SK-N-SH (cell line): ENCODE measurements around the gene RNU7-1. TPM values are rescaled to one million over a fixed set of nuclear protein-coding genes. Genes with fewer than 3 reads are reported as not detected.

Experiments
- CTCF ChIA-PET: fragments of 300-600, 350-600 bp; formaldehyde crosslinking; extraction: SDS; loops from one replicate; lab custom pipeline; 2021; lab: Yijun Ruan, JAX
- POLR2A ChIA-PET: fragments of 350-600 bp; sonication (Branson Sonifier 250); formaldehyde crosslinking; extraction: SDS; loops from one replicate; lab custom pipeline; 2020; ENCODE audit warnings: antibody characterized with exemption, inconsistent platforms; lab: Yijun Ruan, JAX
- DNase-seq: peaks from one replicate; pipeline ENCODE4 v3.0.0; 2012
- H2AFZ ChIP-seq: fragments of 200-600 bp; sonication (generic); 2 replicates; pipeline ENCODE4 v1.8.1; 2016; ENCODE audit warnings: antibody characterized with exemption, mild to moderate bottlenecking, low read depth
- H3F3A ChIP-seq: fragments of 200-600 bp; sonication (generic); replicated peaks from 2 replicates; pipeline ENCODE3; 2016; ENCODE audit warnings: antibody characterized with exemption, mild to moderate bottlenecking; ENCODE audit not compliant: insufficient read depth
- H3K27ac ChIP-seq, 2 experiments: fragments of 200-500 bp in 1 of 2; fragments of 200-600 bp in 1 of 2; sonication (Bioruptor generic) in 1 of 2; sonication (generic), shearing (Covaris generic) in 1 of 2; 2 replicates each; pipeline versions ENCODE4 v1.5.1 to v1.6.1; 2014 to 2016; ENCODE audit warnings: low read depth in 2 of 2, inconsistent platforms in 1 of 2, low read length in 1 of 2, mild to moderate bottlenecking in 1 of 2, mixed read lengths in 1 of 2
- H3K27me3 ChIP-seq: fragments of 200-600 bp; sonication (generic), shearing (Covaris generic); 2 replicates; pipeline ENCODE4 v1.6.1; 2016; ENCODE audit warnings: mixed run types; ENCODE audit not compliant: insufficient read depth
- H3K36me3 ChIP-seq, 2 experiments: fragments of 200-500 bp in 1 of 2; fragments of 200-600 bp in 1 of 2; sonication (Bioruptor generic) in 1 of 2; sonication (generic) in 1 of 2; replicated peaks in 1 of 2; 2 replicates each; pipeline versions ENCODE3 to v1.5.1; 2014 to 2016; ENCODE audit warnings: low read length in 1 of 2, mild to moderate bottlenecking in 1 of 2; ENCODE audit not compliant: insufficient read depth in 2 of 2, control insufficient read depth in 1 of 2
- H3K4me1 ChIP-seq, 2 experiments: fragments of 200-500 bp in 1 of 2; fragments of 200-600 bp in 1 of 2; sonication (Bioruptor generic) in 1 of 2; sonication (generic), shearing (Covaris generic) in 1 of 2; 2 replicates each; pipeline versions ENCODE4 v1.5.1 to v1.6.1; 2014 to 2016; ENCODE audit warnings: low read depth in 1 of 2, low read length in 1 of 2, mixed run types in 1 of 2; ENCODE audit not compliant: insufficient read depth in 2 of 2, control insufficient read depth in 1 of 2
- H3K4me2 ChIP-seq: fragments of 200-600 bp; sonication (generic), shearing (Covaris generic); 2 replicates; pipeline ENCODE4 v1.6.1; 2017; ENCODE audit warnings: mixed run types
- H3K4me3 ChIP-seq, 2 experiments: fragments of 200-500 bp in 1 of 2; fragments of 200-600 bp in 1 of 2; sonication (Bioruptor generic) in 1 of 2; sonication (generic), shearing (Covaris generic) in 1 of 2; 2 replicates each; pipeline versions ENCODE4 v1.5.1 to v1.8.1; 2014 to 2016; ENCODE audit warnings: low read depth in 2 of 2, inconsistent platforms in 1 of 2, low read length in 1 of 2, mild to moderate bottlenecking in 1 of 2, mixed read lengths in 1 of 2, moderate library complexity in 1 of 2
- H3K79me2 ChIP-seq: fragments of 200-600 bp; sonication (generic); 2 replicates; pipeline ENCODE4 v1.8.1; 2017; ENCODE audit warnings: mild to moderate bottlenecking; ENCODE audit not compliant: insufficient read depth
- H3K9ac ChIP-seq: fragments of 200-600 bp; sonication (generic); 2 replicates; pipeline ENCODE4 v1.6.1; 2017; ENCODE audit warnings: mixed run types
- H3K9me2 ChIP-seq: fragments of 200-600 bp; sonication (generic); 2 replicates; pipeline ENCODE4 v1.6.1; 2017; ENCODE audit warnings: mixed run types
- H3K9me3 ChIP-seq: fragments of 200-600 bp; sonication (generic); 2 replicates; pipeline ENCODE4 v1.6.1; 2017; ENCODE audit warnings: mixed run types, mild to moderate bottlenecking, moderate library complexity
- H4K20me1 ChIP-seq: fragments of 200-600 bp; sonication (generic); 2 replicates; pipeline ENCODE4 v1.6.1; 2017; ENCODE audit warnings: mild to moderate bottlenecking, mixed run types; ENCODE audit not compliant: insufficient read depth
- CHD2 ChIP-seq: fragments of 150-350 bp; IDR thresholded peaks from 2 replicates; pipeline ENCODE4 v1.6.1; 2018; ENCODE audit warnings: low read length; ENCODE audit not compliant: partially characterized antibody
- ELF1 ChIP-seq: IDR thresholded peaks from 2 replicates; pipeline ENCODE4 v1.4.0; 2012
- EZH2phosphoT487 ChIP-seq: fragments of 200-600 bp; sonication (generic); IDR thresholded peaks from 2 replicates; pipeline ENCODE4 v1.6.1; 2017; ENCODE audit warnings: low read depth, mixed run types, mild to moderate bottlenecking, antibody characterized with exemption, moderate library complexity, borderline replicate concordance
- FOSL2 ChIP-seq: IDR thresholded peaks from 2 replicates; pipeline ENCODE4 v1.4.0; 2012; ENCODE audit warnings: low read depth, mild to moderate bottlenecking, moderate library complexity, borderline replicate concordance
- FOXJ3 ChIP-seq: sonication (generic); formaldehyde crosslinking; IDR thresholded peaks from 2 replicates; pipeline ENCODE4 v1.5.1; 2020; ENCODE audit warnings: mild to moderate bottlenecking, missing genetic modification reagents
- MEF2A ChIP-seq: IDR thresholded peaks from 2 replicates; pipeline ENCODE4 v1.4.0; 2012; ENCODE audit warnings: low read depth, borderline replicate concordance
- MXI1 ChIP-seq: IDR thresholded peaks from 2 replicates; pipeline ENCODE4 v1.6.1; 2012; ENCODE audit warnings: mild to moderate bottlenecking, low read depth, low read length, improper control_type of control experiment
- NFIC ChIP-seq: IDR thresholded peaks from 2 replicates; pipeline ENCODE4 v1.4.0; 2012; ENCODE audit warnings: borderline replicate concordance
- NRF1 ChIP-seq: IDR thresholded peaks from 2 replicates; pipeline ENCODE4 v1.6.1; 2012; ENCODE audit warnings: low read depth, mild to moderate bottlenecking, low read length
- POLR2AphosphoS5 ChIP-seq: IDR thresholded peaks from 2 replicates; pipeline ENCODE4 v1.6.1; 2012; ENCODE audit warnings: low read depth, low read length
- RAD21 ChIP-seq: IDR thresholded peaks from 2 replicates; pipeline ENCODE4 v1.6.1; 2012; ENCODE audit warnings: mild to moderate bottlenecking, low read length
- RCOR1 ChIP-seq: fragments of 150-350 bp; IDR thresholded peaks from 2 replicates; pipeline ENCODE4 v1.6.1; 2017; ENCODE audit warnings: antibody characterized with exemption, low read length
- TAF1 ChIP-seq: IDR thresholded peaks from 2 replicates; pipeline ENCODE4 v1.6.1; 2012; ENCODE audit warnings: low read depth, mild to moderate bottlenecking, low read length, moderate library complexity, borderline replicate concordance
- YY1 ChIP-seq: IDR thresholded peaks from 2 replicates; pipeline ENCODE4 v1.4.0; 2012; ENCODE audit warnings: low read depth, mild to moderate bottlenecking
- WGBS: methylation state at CpG from one replicate; pipeline ENCODE4 v1.1.6; 2017; ENCODE audit warnings: low lambda C conversion rate; 5-methylcytosine and 5-hydroxymethylcytosine counted together
- polyA plus RNA-seq, 3 experiments: library from polyadenylated mRNA; depleted of rRNA; stranded (reverse); fragments of >200 nt; gene quantifications; 2 replicates each; pipeline ENCODE4 v1.2.3, GENCODE V29; 2012
- TF ChIP-seq, protein P1 (sequence below): fragments of 200-600 bp; sonication (generic); IDR thresholded peaks from 2 replicates; pipeline ENCODE4 v1.6.1; 2017; ENCODE audit warnings: antibody characterized with exemption, mild to moderate bottlenecking, moderate library complexity
- TF ChIP-seq, protein P2 (sequence below): IDR thresholded peaks from 2 replicates; pipeline ENCODE4 v1.4.0; 2012; ENCODE audit warnings: low read depth, borderline replicate concordance
- TF ChIP-seq, protein P3 (sequence below): IDR thresholded peaks from 2 replicates; pipeline ENCODE4 v1.6.1; 2012; ENCODE audit warnings: mild to moderate bottlenecking, low read depth, low read length, moderate library complexity
- TF ChIP-seq, protein P4 (sequence below): IDR thresholded peaks from 2 replicates; pipeline ENCODE4; 2012
- TF ChIP-seq, protein P5 (sequence below): fragments of 150-350 bp; IDR thresholded peaks from 2 replicates; pipeline ENCODE4 v1.6.1; 2016; ENCODE audit warnings: mild to moderate bottlenecking, low read depth, low read length

RNU7-1 gene
- polyA plus RNA-seq, 1 of the 3 experiments (the other 2 are of a cell fraction): not detected

DNA sequence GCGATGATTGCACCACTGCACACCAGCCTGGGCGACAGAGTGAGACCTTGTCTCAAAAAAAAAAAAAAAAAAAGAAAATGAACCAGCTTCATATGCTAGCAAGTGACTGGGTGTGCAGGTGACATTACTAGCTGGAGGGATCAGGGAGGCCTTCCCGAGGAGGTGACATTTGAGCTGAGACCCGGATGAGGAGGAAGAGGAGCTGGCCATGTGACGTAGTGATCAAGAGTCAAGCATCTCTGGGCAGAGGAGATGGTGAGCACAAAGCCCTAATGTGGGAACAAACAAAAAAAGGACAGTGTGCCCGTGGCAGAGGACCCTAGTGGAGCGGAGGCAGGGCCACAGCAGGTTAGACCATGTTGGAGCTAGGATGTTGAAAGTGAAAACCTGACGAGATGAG, 4.0 kb downstream of the RNU7-1 start:
- Histone ChIP-seq H3K4me3 (no peak overlapping the region), H3K9me3 (no peaks in the 10 kb centered on the region), H2AFZ (no peak overlapping the region), H4K20me1 (no peaks in the 10 kb centered on the region), H3F3A (peaks cover 23% of the 10 kb centered on the region), H3K27me3 (no peaks in the 10 kb centered on the region), H3K36me3 (peaks cover 3 to 5% of the 10 kb centered on the region in 2 experiments), H3K9ac (no peak overlapping the region), H3K4me2 (no peak overlapping the region), H3K4me1 (peaks cover 6 to 13% of the 10 kb centered on the region in 2 experiments; a peak in 3 of 4 replicates), H3K9me2 (no peaks in the 10 kb centered on the region), H3K79me2 (peaks cover 10% of the 10 kb centered on the region; the same call in 1 of the 2 replicates), H3K27ac (no peak overlapping the region)
- 95% methylated on average over 8 of the region's 8 CpGs for WGBS
- no peak for DNase-seq
- CTCF ChIA-PET: interaction anchor here (1.7 to 6.5 kb wide), 5 partner anchors 10 to 166 kb away, joined by 5 to 114 read pairs (median 10); partner anchors contain the start of gene C1RL
- POLR2A ChIA-PET: interaction anchor here (1.1 to 4.6 kb wide), 2 partner anchors 10 to 16 kb away, joined by 3 to 62 read pairs; no protein-coding TSS in a partner anchor
- TF ChIP-seq POLR2AphosphoS5 (no peak), ELF1 (no peak), RCOR1 (no peak), FOSL2 (no peak), TAF1 (no peak), MEF2A (no peak), YY1 (no peak), RAD21 (no peak), FOXJ3 (no peak), NRF1 (no peak), EZH2phosphoT487 (no peak), NFIC (no peak), CHD2 (no peak), MXI1 (no peak)
- TF ChIP-seq, protein P1, sequence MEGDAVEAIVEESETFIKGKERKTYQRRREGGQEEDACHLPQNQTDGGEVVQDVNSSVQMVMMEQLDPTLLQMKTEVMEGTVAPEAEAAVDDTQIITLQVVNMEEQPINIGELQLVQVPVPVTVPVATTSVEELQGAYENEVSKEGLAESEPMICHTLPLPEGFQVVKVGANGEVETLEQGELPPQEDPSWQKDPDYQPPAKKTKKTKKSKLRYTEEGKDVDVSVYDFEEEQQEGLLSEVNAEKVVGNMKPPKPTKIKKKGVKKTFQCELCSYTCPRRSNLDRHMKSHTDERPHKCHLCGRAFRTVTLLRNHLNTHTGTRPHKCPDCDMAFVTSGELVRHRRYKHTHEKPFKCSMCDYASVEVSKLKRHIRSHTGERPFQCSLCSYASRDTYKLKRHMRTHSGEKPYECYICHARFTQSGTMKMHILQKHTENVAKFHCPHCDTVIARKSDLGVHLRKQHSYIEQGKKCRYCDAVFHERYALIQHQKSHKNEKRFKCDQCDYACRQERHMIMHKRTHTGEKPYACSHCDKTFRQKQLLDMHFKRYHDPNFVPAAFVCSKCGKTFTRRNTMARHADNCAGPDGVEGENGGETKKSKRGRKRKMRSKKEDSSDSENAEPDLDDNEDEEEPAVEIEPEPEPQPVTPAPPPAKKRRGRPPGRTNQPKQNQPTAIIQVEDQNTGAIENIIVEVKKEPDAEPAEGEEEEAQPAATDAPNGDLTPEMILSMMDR: no peak
- TF ChIP-seq, protein P2, sequence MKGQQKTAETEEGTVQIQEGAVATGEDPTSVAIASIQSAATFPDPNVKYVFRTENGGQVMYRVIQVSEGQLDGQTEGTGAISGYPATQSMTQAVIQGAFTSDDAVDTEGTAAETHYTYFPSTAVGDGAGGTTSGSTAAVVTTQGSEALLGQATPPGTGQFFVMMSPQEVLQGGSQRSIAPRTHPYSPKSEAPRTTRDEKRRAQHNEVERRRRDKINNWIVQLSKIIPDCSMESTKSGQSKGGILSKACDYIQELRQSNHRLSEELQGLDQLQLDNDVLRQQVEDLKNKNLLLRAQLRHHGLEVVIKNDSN: no peak
- TF ChIP-seq, protein P3, sequence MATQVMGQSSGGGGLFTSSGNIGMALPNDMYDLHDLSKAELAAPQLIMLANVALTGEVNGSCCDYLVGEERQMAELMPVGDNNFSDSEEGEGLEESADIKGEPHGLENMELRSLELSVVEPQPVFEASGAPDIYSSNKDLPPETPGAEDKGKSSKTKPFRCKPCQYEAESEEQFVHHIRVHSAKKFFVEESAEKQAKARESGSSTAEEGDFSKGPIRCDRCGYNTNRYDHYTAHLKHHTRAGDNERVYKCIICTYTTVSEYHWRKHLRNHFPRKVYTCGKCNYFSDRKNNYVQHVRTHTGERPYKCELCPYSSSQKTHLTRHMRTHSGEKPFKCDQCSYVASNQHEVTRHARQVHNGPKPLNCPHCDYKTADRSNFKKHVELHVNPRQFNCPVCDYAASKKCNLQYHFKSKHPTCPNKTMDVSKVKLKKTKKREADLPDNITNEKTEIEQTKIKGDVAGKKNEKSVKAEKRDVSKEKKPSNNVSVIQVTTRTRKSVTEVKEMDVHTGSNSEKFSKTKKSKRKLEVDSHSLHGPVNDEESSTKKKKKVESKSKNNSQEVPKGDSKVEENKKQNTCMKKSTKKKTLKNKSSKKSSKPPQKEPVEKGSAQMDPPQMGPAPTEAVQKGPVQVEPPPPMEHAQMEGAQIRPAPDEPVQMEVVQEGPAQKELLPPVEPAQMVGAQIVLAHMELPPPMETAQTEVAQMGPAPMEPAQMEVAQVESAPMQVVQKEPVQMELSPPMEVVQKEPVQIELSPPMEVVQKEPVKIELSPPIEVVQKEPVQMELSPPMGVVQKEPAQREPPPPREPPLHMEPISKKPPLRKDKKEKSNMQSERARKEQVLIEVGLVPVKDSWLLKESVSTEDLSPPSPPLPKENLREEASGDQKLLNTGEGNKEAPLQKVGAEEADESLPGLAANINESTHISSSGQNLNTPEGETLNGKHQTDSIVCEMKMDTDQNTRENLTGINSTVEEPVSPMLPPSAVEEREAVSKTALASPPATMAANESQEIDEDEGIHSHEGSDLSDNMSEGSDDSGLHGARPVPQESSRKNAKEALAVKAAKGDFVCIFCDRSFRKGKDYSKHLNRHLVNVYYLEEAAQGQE: no peak
- TF ChIP-seq, protein P4, sequence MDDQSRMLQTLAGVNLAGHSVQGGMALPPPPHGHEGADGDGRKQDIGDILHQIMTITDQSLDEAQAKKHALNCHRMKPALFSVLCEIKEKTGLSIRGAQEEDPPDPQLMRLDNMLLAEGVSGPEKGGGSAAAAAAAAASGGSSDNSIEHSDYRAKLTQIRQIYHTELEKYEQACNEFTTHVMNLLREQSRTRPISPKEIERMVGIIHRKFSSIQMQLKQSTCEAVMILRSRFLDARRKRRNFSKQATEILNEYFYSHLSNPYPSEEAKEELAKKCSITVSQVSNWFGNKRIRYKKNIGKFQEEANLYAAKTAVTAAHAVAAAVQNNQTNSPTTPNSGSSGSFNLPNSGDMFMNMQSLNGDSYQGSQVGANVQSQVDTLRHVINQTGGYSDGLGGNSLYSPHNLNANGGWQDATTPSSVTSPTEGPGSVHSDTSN: no peak
- TF ChIP-seq, protein P5, sequence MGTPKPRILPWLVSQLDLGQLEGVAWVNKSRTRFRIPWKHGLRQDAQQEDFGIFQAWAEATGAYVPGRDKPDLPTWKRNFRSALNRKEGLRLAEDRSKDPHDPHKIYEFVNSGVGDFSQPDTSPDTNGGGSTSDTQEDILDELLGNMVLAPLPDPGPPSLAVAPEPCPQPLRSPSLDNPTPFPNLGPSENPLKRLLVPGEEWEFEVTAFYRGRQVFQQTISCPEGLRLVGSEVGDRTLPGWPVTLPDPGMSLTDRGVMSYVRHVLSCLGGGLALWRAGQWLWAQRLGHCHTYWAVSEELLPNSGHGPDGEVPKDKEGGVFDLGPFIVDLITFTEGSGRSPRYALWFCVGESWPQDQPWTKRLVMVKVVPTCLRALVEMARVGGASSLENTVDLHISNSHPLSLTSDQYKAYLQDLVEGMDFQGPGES: no peak
